Stimulated activated naive B cell treated with anti-CD40 and anti-IgM and Interleukin-4, amounts not matched to agents 10 μg/mL and 1 μg/mL and 100 μg/mL, for 72 hours (primary cell): Measurements from ENCODE around the gene SUGP1.

Experiments used
- ATAC-seq, 2 donors: fragments of 150-1000 bp; cut with Tn5 transposase; replicated peaks; 2 replicates each; pipeline ENCODE4 v1.10.0; 2021; ENCODE audit warnings: moderate library complexity in 1 of 2
- DNase-seq: peaks from one replicate; pipeline ENCODE4 v3.0.0; 2021
- H3K27ac Mint-ChIP-seq: one replicate; pipeline ENCODE4 v1.8.0; 2022; ENCODE audit warnings: mild to moderate bottlenecking, mixed read lengths
- H3K27me3 Mint-ChIP-seq, 2 donors: one replicate each; pipeline ENCODE4 v1.8.0; 2022; ENCODE audit warnings: mixed read lengths in 2 of 2
- H3K36me3 Mint-ChIP-seq, 2 donors: one replicate each; pipeline ENCODE4 v1.8.0; 2022; ENCODE audit warnings: mixed read lengths in 2 of 2, mild to moderate bottlenecking in 1 of 2
- H3K4me1 Mint-ChIP-seq, 2 donors: one replicate each; pipeline ENCODE4 v1.8.0; 2022; ENCODE audit warnings: mixed read lengths in 2 of 2, mild to moderate bottlenecking in 1 of 2
- H3K4me3 Mint-ChIP-seq, 2 donors: one replicate each; pipeline ENCODE4 v1.8.0; 2022; ENCODE audit warnings: mild to moderate bottlenecking in 2 of 2, mixed read lengths in 2 of 2, moderate library complexity in 1 of 2
- H3K9me3 Mint-ChIP-seq, 2 donors: one replicate each; pipeline ENCODE4 v1.8.0; 2022; ENCODE audit warnings: mixed read lengths in 2 of 2, mild to moderate bottlenecking in 1 of 2

Gene SUGP1

GRCh38 chr19:19274146-19274545, 46.2 kb downstream of the SUGP1 start:
- no peak for ATAC-seq
- H3K27me3 Mint-ChIP-seq = peaks cover 24 to 49% of the 10 kb centered on the region in 2 donors

GRCh38 chr19:19271828-19272599, 48.3 kb downstream of the SUGP1 start:
- DNase-seq (no peak), ATAC-seq (no peak)
- peaks cover 0 to 2% of the 10 kb centered on the region in 2 donors for H3K9me3 Mint-ChIP-seq
- H3K36me3 Mint-ChIP-seq = peaks cover 20 to 26% of the 10 kb centered on the region in 2 donors
- H3K4me1 Mint-ChIP-seq = peaks cover 7 to 10% of the 10 kb centered on the region in 2 donors
- peaks cover 24 to 46% of the 10 kb centered on the region in 2 donors for H3K27me3 Mint-ChIP-seq
- H3K4me3 Mint-ChIP-seq = no peak overlapping the region
- H3K27ac Mint-ChIP-seq = no peak overlapping the region

More at GRCh38 chr19:19274146-19274545, 46.2 kb downstream of the SUGP1 start:
- H3K36me3 Mint-ChIP-seq = peaks cover 33 to 42% of the 10 kb centered on the region in 2 donors
- no peak overlapping the region for H3K27ac Mint-ChIP-seq
- peaks cover 7 to 10% of the 10 kb centered on the region in 2 donors for H3K4me1 Mint-ChIP-seq
- DNase-seq = no peak
- H3K4me3 Mint-ChIP-seq = no peak overlapping the region
- no peaks in the 10 kb centered on the region for H3K9me3 Mint-ChIP-seq

- DNase-seq (no peak), ATAC-seq (no peak)
- Mint-ChIP-seq H3K36me3 (peaks cover 10 to 15% of the 10 kb centered on the region in 2 donors), H3K4me1 (peaks cover 7 to 10% of the 10 kb centered on the region in 2 donors), H3K27me3 (peaks cover 24 to 37% of the 10 kb centered on the region in 2 donors), H3K4me3 (no peak overlapping the region), H3K27ac (no peak overlapping the region), H3K9me3 (peaks cover 0 to 2% of the 10 kb centered on the region in 2 donors)
Observed at GRCh38 chr19:19270749-19271571, 49.3 kb downstream of the SUGP1 start.

GRCh38 chr19:19269952-19270694, 50.2 kb downstream of the SUGP1 start:
- Mint-ChIP-seq H3K4me1 (peaks cover 7 to 10% of the 10 kb centered on the region in 2 donors), H3K4me3 (no peak overlapping the region), H3K36me3 (peaks cover 8 to 10% of the 10 kb centered on the region in 2 donors)

GRCh38 chr19:19268453-19269385, 51.6 kb downstream of the SUGP1 start:
- no peak for DNase-seq
- peaks cover 18 to 35% of the 10 kb centered on the region in 2 donors for H3K27me3 Mint-ChIP-seq
- H3K4me3 Mint-ChIP-seq = no peak overlapping the region
- peaks cover 7 to 10% of the 10 kb centered on the region in 2 donors for H3K4me1 Mint-ChIP-seq
- H3K36me3 Mint-ChIP-seq = peaks cover 0 to under 1% of the 10 kb centered on the region in 2 donors
- ATAC-seq = no peak
- H3K9me3 Mint-ChIP-seq = peaks cover 0 to 2% of the 10 kb centered on the region in 2 donors
- no peak overlapping the region for H3K27ac Mint-ChIP-seq

More at GRCh38 chr19:19269952-19270694, 50.2 kb downstream of the SUGP1 start:
- H3K9me3 Mint-ChIP-seq = peaks cover 0 to 2% of the 10 kb centered on the region in 2 donors
- DNase-seq (no peak), ATAC-seq (no peak)
- H3K27me3 Mint-ChIP-seq = peaks cover 24 to 37% of the 10 kb centered on the region in 2 donors
- H3K27ac Mint-ChIP-seq = no peak overlapping the region

- H3K27me3 Mint-ChIP-seq = peaks cover 19 to 34% of the 10 kb centered on the region in 2 donors
- H3K4me3 Mint-ChIP-seq = no peak overlapping the region
- DNase-seq (no peak), ATAC-seq (no peak)
- H3K4me1 Mint-ChIP-seq = peaks cover 4 to 5% of the 10 kb centered on the region in 2 donors
- no peaks in the 10 kb centered on the region for H3K36me3 Mint-ChIP-seq
- peaks cover 0 to 2% of the 10 kb centered on the region in 2 donors for H3K9me3 Mint-ChIP-seq
- no peak overlapping the region for H3K27ac Mint-ChIP-seq
Observed at GRCh38 chr19:19267305-19267704, 53.0 kb downstream of the SUGP1 start.

GRCh38 chr19:19263886-19264487, 56.3 kb downstream of the SUGP1 start:
- peaks cover 0 to 5% of the 10 kb centered on the region in 2 donors for H3K9me3 Mint-ChIP-seq
- H3K27me3 Mint-ChIP-seq = peaks cover 30 to 40% of the 10 kb centered on the region in 2 donors
- H3K4me3 Mint-ChIP-seq = no peak overlapping the region
- peaks cover 16 to 17% of the 10 kb centered on the region in 2 donors for H3K4me1 Mint-ChIP-seq
- ATAC-seq (no peak), DNase-seq (no peak)
- no peak overlapping the region for H3K27ac Mint-ChIP-seq
- no peaks in the 10 kb centered on the region for H3K36me3 Mint-ChIP-seq

- peaks cover 16 to 17% of the 10 kb centered on the region in 2 donors for H3K4me1 Mint-ChIP-seq
- DNase-seq (no peak), ATAC-seq (peak in 1 of 2 donors; percentile 19)
- H3K27ac Mint-ChIP-seq = no peak overlapping the region
- peaks cover 33 to 45% of the 10 kb centered on the region in 2 donors for H3K27me3 Mint-ChIP-seq
- peaks cover 0 to 2% of the 10 kb centered on the region in 2 donors for H3K36me3 Mint-ChIP-seq
- peaks cover 0 to 6% of the 10 kb centered on the region in 2 donors for H3K9me3 Mint-ChIP-seq
- H3K4me3 Mint-ChIP-seq = peak overlapping the region; percentile 40 to 44
Observed at GRCh38 chr19:19262190-19263057, 57.9 kb downstream of the SUGP1 start.

GRCh38 chr19:19261350-19262189, 58.7 kb downstream of the SUGP1 start:
- Mint-ChIP-seq H3K4me1 (peaks cover 16 to 17% of the 10 kb centered on the region in 2 donors), H3K27ac (no peak overlapping the region), H3K4me3 (peak overlapping the region; percentile 57 to 59), H3K9me3 (peaks cover 0 to 5% of the 10 kb centered on the region in 2 donors), H3K36me3 (peaks cover 0 to 2% of the 10 kb centered on the region in 2 donors), H3K27me3 (peaks cover 42 to 54% of the 10 kb centered on the region in 2 donors)
- peak; percentile 77 to 83 for ATAC-seq
- peak; percentile 28 for DNase-seq

GRCh38 chr19:19260417-19261214, 59.7 kb downstream of the SUGP1 start:
- ATAC-seq (peak; percentile 32 to 50), DNase-seq (no peak)
- H3K9me3 Mint-ChIP-seq = peaks cover 0 to 5% of the 10 kb centered on the region in 2 donors
- H3K27me3 Mint-ChIP-seq = peaks cover 51 to 63% of the 10 kb centered on the region in 2 donors
- H3K4me1 Mint-ChIP-seq = peaks cover 16 to 17% of the 10 kb centered on the region in 2 donors
- H3K36me3 Mint-ChIP-seq = peaks cover 0 to 2% of the 10 kb centered on the region in 2 donors
- no peak overlapping the region for H3K27ac Mint-ChIP-seq
- H3K4me3 Mint-ChIP-seq = peak overlapping the region; percentile 52 to 57

GRCh38 chr19:19259741-19260140, 60.6 kb downstream of the SUGP1 start:
- peaks cover 59 to 66% of the 10 kb centered on the region in 2 donors for H3K27me3 Mint-ChIP-seq
- H3K4me1 Mint-ChIP-seq = peaks cover 16 to 17% of the 10 kb centered on the region in 2 donors
- H3K9me3 Mint-ChIP-seq = peaks cover 0 to 5% of the 10 kb centered on the region in 2 donors
- no peak overlapping the region for H3K4me3 Mint-ChIP-seq
- H3K36me3 Mint-ChIP-seq = peaks cover 0 to 2% of the 10 kb centered on the region in 2 donors
- H3K27ac Mint-ChIP-seq = no peak overlapping the region
- peak; percentile 31 to 49 for ATAC-seq
- no peak for DNase-seq
